ENCODE data around the gene ARHGDIB. TPM values are rescaled to one million over a fixed set of nuclear protein-coding genes. Genes with fewer than 3 reads are reported as not detected.

ARHGDIB gene
- total and polyA plus RNA-seq, 2 of the 13 experiments (the other 11 are each of a cell fraction or from before 2014, with no cell fraction given): 0.11 to 0.87 TPM

DNA sequence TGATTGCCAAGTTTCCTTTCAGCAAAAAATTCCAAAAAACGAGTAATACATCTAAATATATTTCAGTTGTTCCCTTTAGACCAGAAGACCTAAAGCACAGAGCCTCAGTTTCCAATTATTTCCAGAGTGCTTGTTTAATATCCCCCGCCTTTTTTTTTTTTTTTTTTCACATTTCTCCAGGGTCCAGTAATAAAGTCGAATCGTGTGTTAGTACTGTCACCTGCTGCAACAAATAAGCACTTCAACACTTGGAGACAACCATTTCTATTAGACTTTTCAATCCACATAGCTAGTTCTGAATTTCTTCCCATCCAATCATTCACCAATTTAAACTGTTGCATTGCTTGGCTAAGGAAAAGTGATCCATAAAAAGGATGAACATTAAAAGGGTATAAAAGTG, 25.0 kb upstream of the ARHGDIB start:
- CTCF ChIA-PET (ENCODE audit: low intra/inter-chr PET ratio, low total read pairs): no interaction called here
- H3K36me3 ChIP-seq (replicated peaks in 1 of 2; ENCODE audit: control insufficient read depth in 1 of 2, insufficient read depth in 2 of 2, low read length in 2 of 2): no peaks in the 10 kb centered on the region
- no peaks in the 10 kb centered on the region for H3K79me2 ChIP-seq (ENCODE audit: insufficient read depth, low read length)
- in situ Hi-C loops (cut with HindIII; ENCODE audit: extremely low pct_ligation_motif_present, low pct_unique_long_range_greater_than_20kb): no loop called here
- no peak overlapping the region for H3K4me3 ChIP-seq (replicated peaks in 1 of 3; ENCODE audit: insufficient read depth in 1 of 3, low read depth in 2 of 3, low read length in 3 of 3)
- 3% methylated on average over 4 of the region's 4 CpGs for WGBS (ENCODE audit: low lambda C conversion rate)
- H3K9me3 ChIP-seq (ENCODE audit: low read length): no peaks in the 10 kb centered on the region
- no peak overlapping the region for H2AFZ ChIP-seq (ENCODE audit: low read length)
- no peaks in the 10 kb centered on the region for H3K4me1 ChIP-seq (ENCODE audit: insufficient read depth, low read length)
- no peak overlapping the region for H3K9ac ChIP-seq (ENCODE audit: insufficient read depth, low read depth, low read length)
- POLR2A ChIA-PET: no interaction called here
- TF ChIP-seq BCL6 (CRISPR knock-in tag; IDR thresholded peaks at IDR 0.05): no peak
- no peak for TF ChIP-seq CHD4 (IDR thresholded peaks at IDR 0.05; ENCODE audit: borderline replicate concordance, low read length)
- TF ChIP-seq, protein P1, sequence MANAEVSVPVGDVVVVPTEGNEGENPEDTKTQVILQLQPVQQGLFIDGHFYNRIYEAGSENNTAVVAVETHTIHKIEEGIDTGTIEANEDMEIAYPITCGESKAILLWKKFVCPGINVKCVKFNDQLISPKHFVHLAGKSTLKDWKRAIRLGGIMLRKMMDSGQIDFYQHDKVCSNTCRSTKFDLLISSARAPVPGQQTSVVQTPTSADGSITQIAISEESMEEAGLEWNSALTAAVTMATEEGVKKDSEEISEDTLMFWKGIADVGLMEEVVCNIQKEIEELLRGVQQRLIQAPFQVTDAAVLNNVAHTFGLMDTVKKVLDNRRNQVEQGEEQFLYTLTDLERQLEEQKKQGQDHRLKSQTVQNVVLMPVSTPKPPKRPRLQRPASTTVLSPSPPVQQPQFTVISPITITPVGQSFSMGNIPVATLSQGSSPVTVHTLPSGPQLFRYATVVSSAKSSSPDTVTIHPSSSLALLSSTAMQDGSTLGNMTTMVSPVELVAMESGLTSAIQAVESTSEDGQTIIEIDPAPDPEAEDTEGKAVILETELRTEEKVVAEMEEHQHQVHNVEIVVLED (CRISPR knock-in tag; IDR thresholded peaks at IDR 0.05; ENCODE audit: borderline replicate concordance): no peak
- TF ChIP-seq ZNF33A (CRISPR knock-in tag; IDR thresholded peaks at IDR 0.05; ENCODE audit: borderline replicate concordance): no peak
- TF ChIP-seq BRD4 (CRISPR knock-in tag; IDR thresholded peaks at IDR 0.05): no peak
- TF ChIP-seq ZNF878 (CRISPR knock-in tag; IDR thresholded peaks at IDR 0.05): no peak
- TF ChIP-seq ZNF17 (CRISPR knock-in tag; IDR thresholded peaks at IDR 0.05): no peak
- TF ChIP-seq ZNF780A (CRISPR knock-in tag; IDR thresholded peaks at IDR 0.05): no peak
- no peak for TF ChIP-seq FOXA3 (CRISPR knock-in tag; IDR thresholded peaks at IDR 0.05)
- TF ChIP-seq, protein P2, sequence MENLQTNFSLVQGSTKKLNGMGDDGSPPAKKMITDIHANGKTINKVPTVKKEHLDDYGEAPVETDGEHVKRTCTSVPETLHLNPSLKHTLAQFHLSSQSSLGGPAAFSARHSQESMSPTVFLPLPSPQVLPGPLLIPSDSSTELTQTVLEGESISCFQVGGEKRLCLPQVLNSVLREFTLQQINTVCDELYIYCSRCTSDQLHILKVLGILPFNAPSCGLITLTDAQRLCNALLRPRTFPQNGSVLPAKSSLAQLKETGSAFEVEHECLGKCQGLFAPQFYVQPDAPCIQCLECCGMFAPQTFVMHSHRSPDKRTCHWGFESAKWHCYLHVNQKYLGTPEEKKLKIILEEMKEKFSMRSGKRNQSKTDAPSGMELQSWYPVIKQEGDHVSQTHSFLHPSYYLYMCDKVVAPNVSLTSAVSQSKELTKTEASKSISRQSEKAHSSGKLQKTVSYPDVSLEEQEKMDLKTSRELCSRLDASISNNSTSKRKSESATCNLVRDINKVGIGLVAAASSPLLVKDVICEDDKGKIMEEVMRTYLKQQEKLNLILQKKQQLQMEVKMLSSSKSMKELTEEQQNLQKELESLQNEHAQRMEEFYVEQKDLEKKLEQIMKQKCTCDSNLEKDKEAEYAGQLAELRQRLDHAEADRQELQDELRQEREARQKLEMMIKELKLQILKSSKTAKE (CRISPR knock-in tag; IDR thresholded peaks at IDR 0.05; ENCODE audit: borderline replicate concordance): no peak
- TF ChIP-seq ZBTB38 (CRISPR knock-in tag; IDR thresholded peaks at IDR 0.05): no peak
- TF ChIP-seq XBP1 (CRISPR knock-in tag; IDR thresholded peaks at IDR 0.05): no peak
- no peak for TF ChIP-seq ZNF24 (IDR thresholded peaks at IDR 0.05)
- TF ChIP-seq ARNT2 (CRISPR knock-in tag; IDR thresholded peaks at IDR 0.05; ENCODE audit: low read depth): no peak
- no peak for TF ChIP-seq ZNF75D (CRISPR knock-in tag; IDR thresholded peaks at IDR 0.05; ENCODE audit: borderline replicate concordance)
- TF ChIP-seq, protein P3, sequence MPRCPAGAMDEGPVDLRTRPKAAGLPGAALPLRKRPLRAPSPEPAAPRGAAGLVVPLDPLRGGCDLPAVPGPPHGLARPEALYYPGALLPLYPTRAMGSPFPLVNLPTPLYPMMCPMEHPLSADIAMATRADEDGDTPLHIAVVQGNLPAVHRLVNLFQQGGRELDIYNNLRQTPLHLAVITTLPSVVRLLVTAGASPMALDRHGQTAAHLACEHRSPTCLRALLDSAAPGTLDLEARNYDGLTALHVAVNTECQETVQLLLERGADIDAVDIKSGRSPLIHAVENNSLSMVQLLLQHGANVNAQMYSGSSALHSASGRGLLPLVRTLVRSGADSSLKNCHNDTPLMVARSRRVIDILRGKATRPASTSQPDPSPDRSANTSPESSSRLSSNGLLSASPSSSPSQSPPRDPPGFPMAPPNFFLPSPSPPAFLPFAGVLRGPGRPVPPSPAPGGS (CRISPR knock-in tag; IDR thresholded peaks at IDR 0.05): no peak
- TF ChIP-seq CHCHD3 (CRISPR knock-in tag; IDR thresholded peaks at IDR 0.05): no peak
- no peak for TF ChIP-seq ZNF224 (CRISPR knock-in tag; IDR thresholded peaks at IDR 0.05)
- FAIRE-seq: no peak
- H3K27me3 ChIP-seq (ENCODE audit: control insufficient read depth in 1 of 2, insufficient read depth in 2 of 2, low read length in 2 of 2): peaks cover 0 to 1% of the 10 kb centered on the region in 2 experiments; a peak in 2 of 5 replicates
- H3K27ac ChIP-seq (ENCODE audit: extremely low read length, insufficient read depth, low read length): no peak overlapping the region
- no peak overlapping the region for H3K4me2 ChIP-seq (ENCODE audit: low read depth, low read length)
- intact Hi-C loops (cut with micrococcal nuclease; ENCODE audit: unreplicated experiment): no loop called here
- no TSS peak for BruUV-seq (replicated peaks)
- no peak for DNase-seq (ENCODE audit: low spot score)
- no peak for ATAC-seq
- H4K20me1 ChIP-seq (ENCODE audit: insufficient read depth, low read length): no peaks in the 10 kb centered on the region

Measured in HepG2 (cell line).